Epithelial cell of prostate (primary cell): ENCODE results near the gene GLOD4.
A peak's percentile ranks its signal among the peaks of the same experiment; 100 is the strongest.
"Not testable (repeated sequence)": the region's sequence is repeated elsewhere in the genome, so short reads cannot be mapped to it uniquely, and the experiment has no call there.

Experiments used
- DNase-seq: peaks from one replicate; pipeline ENCODE4 v3.0.0-alpha.2; 2011; ENCODE audit warnings: low read depth, low spot score
- H3K27ac ChIP-seq: fragments of 450-650 bp; 2 replicates; pipeline ENCODE4 v1.5.1; 2017; ENCODE audit warnings: mild to moderate bottlenecking

GLOD4 gene

GRCh38 chr17:802901-803881, 21.1 kb upstream of the GLOD4 start:
- H3K27ac ChIP-seq = no peak overlapping the region
- no peak for DNase-seq

DNA sequence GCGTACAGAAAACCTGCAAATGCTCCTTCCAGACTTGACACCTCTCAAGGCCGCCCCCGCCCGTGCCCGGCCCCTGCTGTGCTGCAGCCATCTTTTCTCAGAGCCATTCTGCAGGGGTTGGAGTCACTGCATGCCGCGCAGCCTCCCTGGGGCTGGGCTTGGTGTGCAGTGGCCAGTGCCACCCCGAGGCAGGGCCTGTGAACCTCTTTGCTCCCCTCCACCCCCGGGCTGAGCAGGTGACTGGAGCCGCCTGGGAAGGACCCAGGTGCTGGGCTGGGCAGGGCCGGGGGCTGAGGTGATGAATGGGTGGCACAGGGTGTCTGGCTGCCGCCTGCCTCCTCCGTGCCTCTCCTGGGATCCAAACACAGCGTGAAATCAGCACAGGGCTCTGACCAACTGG, 20.4 kb upstream of the GLOD4 start:
- H3K27ac ChIP-seq = no peak overlapping the region
- DNase-seq = no peak

- H3K27ac ChIP-seq = no peak overlapping the region
- no peak for DNase-seq
Observed at GRCh38 chr17:801660-802059, 19.6 kb upstream of the GLOD4 start.

DNA sequence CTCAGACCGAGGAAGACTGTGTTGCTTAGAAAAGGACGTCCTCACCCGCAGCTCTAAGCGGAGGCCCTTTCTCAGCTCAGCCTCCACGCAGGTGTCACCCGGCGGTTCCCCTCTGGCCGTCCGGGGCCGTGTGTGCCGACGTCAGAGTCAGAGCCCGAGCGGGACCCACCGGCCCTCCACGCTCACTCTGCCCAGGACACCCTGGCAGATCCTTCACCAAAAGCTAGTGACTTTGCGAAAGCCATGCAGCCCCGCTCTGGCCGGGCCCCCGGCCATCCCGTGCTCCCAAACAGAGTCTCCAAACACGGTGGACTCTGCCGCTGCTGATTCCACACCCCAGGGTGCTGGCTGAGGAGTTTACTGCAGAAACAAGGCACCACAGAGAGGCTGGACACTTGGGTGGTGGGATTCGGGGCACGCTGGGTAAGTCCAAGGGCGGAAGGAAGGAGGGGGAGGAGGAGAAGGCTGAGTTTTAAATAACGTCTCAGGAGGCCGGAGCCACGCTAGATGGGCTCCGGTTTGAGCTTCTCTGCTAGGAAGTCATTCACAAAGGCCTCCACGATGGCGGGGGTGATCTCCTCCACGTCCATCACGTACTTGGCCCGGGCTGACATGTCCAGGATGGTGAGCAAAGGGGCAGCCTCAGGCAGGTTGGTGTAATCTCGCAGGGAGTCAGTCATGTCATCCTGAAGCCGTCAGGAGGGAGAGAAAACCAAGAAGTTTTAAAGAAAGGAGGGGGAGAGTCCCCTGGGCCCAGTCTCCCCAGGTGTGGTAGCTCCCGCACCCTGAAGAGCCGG, 18.6 kb upstream of the GLOD4 start:
- no peak overlapping the region for H3K27ac ChIP-seq
- no peak for DNase-seq

DNA sequence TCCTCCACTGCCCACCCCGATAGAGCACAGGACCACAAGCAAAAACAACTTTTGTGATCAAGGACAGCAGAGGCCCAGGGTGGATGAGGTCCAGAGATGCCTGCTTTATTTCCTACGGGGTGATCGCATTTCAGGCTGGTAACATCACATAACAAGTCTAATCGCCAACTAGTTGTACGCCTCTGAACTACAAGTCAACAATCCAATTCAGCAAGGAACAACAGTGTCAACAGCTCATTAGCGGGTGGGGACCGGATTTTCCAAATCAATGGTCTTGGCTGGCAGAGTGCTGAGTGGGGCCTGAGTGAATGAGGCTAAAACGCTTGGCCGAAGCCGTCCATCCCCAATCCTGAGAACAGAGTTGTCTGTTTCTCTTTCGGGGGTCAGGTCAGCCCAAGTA, 17.2 kb upstream of the GLOD4 start:
- H3K27ac ChIP-seq = no peak overlapping the region
- DNase-seq = no peak

- no peak for DNase-seq
- H3K27ac ChIP-seq = no peak overlapping the region
Observed at GRCh38 chr17:798246-798645, 16.2 kb upstream of the GLOD4 start.

DNA sequence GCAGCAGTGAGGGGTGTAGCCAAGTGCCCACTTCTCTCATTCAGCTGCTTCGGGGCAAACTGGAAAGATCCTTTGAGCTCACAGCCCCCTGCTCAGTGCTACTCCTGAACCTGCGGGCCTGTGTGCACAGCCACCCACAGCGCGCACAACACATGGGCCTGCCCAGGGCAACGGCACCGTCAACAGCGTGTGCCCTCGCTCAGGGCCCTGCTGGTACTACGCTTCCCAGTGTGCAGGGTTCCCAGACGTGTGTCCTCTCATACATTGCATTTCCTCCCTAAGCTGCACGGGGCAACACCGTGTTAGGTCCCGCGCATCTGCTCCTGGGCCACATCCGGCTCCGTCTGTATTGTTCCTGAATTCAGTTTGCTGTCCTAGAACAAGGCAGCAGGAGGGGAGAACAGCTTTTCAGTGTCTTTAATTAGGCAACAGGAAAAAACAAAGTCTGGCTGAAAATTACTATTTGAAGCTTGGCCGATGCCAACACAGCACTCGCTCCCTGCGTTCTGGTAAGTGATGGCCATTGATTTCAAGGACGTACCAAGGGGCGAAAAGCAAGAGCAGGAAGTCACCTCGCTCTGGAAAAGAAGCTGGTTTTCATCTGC, 15.3 kb upstream of the GLOD4 start:
- DNase-seq = no peak
- no peak overlapping the region for H3K27ac ChIP-seq

DNA sequence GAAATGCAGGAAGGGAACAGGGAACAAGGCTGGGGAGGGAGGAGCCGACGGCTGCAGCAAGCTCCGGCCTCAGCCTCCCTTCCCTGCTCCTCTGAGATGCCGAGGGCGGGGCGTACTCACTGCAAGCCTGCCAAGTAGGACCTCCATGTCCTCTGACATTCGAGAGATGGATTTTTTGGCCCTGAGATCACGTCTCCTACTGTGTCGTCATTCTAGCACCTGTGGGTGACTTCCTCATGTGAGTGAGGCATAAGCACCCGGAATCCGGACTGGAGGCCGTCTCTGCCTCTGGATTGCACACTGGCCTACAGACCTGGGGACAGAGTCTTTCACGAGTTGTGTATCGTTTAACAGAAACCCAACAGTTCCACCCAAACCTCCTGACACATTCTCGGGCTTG, 14.5 kb upstream of the GLOD4 start:
- no peak overlapping the region for H3K27ac ChIP-seq

GRCh38 chr17:795721-796120, 13.6 kb upstream of the GLOD4 start:
- DNase-seq = no peak
- H3K27ac ChIP-seq = no peak overlapping the region

More for the DNA sequence above, 14.5 kb upstream of the GLOD4 start:
- no peak for DNase-seq

- no peak overlapping the region for H3K27ac ChIP-seq
- DNase-seq = no peak
Observed at GRCh38 chr17:795276-795675, 13.2 kb upstream of the GLOD4 start.

GRCh38 chr17:794876-795275, 12.8 kb upstream of the GLOD4 start:
- DNase-seq = no peak
- no peak overlapping the region for H3K27ac ChIP-seq

DNA sequence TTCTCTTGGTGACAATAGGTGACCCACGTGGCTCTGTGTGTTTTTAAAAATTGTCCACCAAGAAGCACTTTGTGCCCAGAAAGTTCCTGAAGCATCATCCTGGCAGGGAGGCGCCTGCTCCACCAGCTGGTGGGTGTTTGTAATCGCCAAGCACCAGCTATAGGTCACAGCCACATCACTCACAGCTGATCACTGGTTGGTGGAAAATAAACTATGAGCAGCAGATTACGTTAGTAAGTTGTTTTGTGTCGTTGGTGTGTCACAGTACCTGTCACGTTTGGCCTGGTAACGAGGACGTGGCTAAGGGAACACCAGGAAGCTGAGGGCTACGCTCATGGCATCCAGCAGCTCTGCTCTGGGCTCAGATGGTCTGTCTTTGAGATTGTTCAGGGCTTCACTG, 10.2 kb upstream of the GLOD4 start:
- peak overlapping the region; percentile 37 for H3K27ac ChIP-seq
- DNase-seq = no peak

GRCh38 chr17:791829-792228, 9.7 kb upstream of the GLOD4 start:
- H3K27ac ChIP-seq = peak overlapping the region; percentile 37
- no peak for DNase-seq

- not testable (repeated sequence) for DNase-seq
- H3K27ac ChIP-seq = peak overlapping the region; percentile 37
Observed at GRCh38 chr17:790874-791247, 8.8 kb upstream of the GLOD4 start.

- peak; percentile 88 for DNase-seq
- H3K27ac ChIP-seq = peak overlapping the region; percentile 90
Observed at GRCh38 chr17:789931-790873, 8.1 kb upstream of the GLOD4 start.

GRCh38 chr17:789160-789840, 7.2 kb upstream of the GLOD4 start:
- peak overlapping the region; percentile 90 for H3K27ac ChIP-seq
- DNase-seq = peak; percentile 39

GRCh38 chr17:788551-788950, 6.5 kb upstream of the GLOD4 start:
- DNase-seq = no peak
- peak overlapping the region; percentile 90 for H3K27ac ChIP-seq

DNA sequence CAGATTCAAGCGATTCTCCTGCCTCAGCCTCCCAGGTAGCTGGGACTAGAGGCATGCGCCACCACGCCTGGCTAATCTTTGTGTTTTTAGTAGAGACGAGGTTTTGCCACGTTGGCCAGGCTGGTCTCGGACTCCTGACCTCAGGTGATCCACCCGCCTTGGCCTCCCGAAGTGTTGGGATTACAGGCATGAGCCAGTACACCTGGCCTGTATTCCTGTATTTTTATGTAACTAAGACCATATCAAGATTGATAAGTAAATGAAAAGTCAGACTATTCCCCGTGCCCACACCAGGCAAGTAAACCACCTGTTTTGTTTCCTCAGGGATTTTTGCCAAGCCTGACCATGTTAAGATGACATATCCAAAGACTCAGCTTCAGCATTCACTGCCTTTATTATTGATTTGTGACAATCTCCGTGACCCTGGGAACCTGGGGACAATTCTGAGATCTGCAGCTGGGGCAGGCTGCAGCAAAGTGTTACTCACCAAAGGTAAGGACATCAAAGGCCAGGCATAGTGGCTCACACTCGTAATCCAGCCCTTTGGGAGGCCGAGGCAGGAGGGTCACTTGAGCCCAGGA, 5.7 kb upstream of the GLOD4 start:
- no peak overlapping the region for H3K27ac ChIP-seq
- no peak for DNase-seq

DNA sequence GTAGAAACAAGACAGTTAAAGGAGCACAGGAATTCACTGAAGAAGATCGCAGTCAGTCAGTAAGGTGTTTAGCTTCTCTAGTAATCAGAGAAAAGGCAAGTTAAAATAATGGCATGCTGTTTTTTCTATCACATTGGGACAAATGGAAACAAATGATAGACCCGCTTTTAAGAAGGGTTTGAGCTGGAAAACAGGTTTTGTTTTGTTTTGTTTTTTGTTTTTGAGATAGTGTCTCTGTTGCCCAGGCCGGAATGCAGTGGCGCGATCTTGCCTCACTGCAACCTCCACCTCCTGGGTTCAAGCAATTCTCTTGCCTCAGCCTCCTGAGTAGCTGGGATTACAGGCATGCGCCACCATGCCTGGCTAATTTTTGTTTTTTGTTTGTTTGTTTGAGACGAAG, 3.8 kb upstream of the GLOD4 start:
- not testable (repeated sequence) for DNase-seq, H3K27ac ChIP-seq
